BLaER1 treated with 17β-estradiol and CSF1 and Interleukin-3, amounts not matched to agents 10 nM and 100 nM (cell line): ENCODE data around the gene LMBR1L.
A peak's percentile ranks its signal among the peaks of the same experiment; 100 is the strongest.

Source experiments
- H3K27ac ChIP-seq, 11 experiments: shearing (Covaris generic); formaldehyde crosslinking; 2 replicates each; pipeline ENCODE4 v1.8.1; 2022
- H3K27me3 ChIP-seq, 11 experiments: shearing (Covaris generic); formaldehyde crosslinking; 2 replicates each; pipeline ENCODE4 v1.8.1; 2022
- H3K36me3 ChIP-seq, 11 experiments: shearing (Covaris generic); formaldehyde crosslinking; 2 replicates each; pipeline ENCODE4 v1.8.1; 2022
- H3K4me1 ChIP-seq, 10 experiments: shearing (Covaris generic); formaldehyde crosslinking; 2 replicates each; pipeline ENCODE4 v1.8.1; 2022
- H3K4me2 ChIP-seq, 11 experiments: shearing (Covaris generic); formaldehyde crosslinking; 2 replicates each; pipeline ENCODE4 v1.8.1; 2022
- H3K4me3 ChIP-seq, 10 experiments: shearing (Covaris generic); formaldehyde crosslinking; 2 replicates each; pipeline ENCODE4 v1.8.1; 2022
- H3K9ac ChIP-seq, 11 experiments: shearing (Covaris generic); formaldehyde crosslinking; 2 replicates each; pipeline ENCODE4 v1.8.1; 2022
- H3K9me3 ChIP-seq, 11 experiments: shearing (Covaris generic); formaldehyde crosslinking; replicated peaks in 1 of 11; 2 replicates each; pipeline ENCODE4 v1.8.1; 2022
- H4K20me1 ChIP-seq, 11 experiments: shearing (Covaris generic); formaldehyde crosslinking; 2 replicates each; pipeline ENCODE4 v1.8.1; 2022
- Cebpa-rat ChIP-seq, 11 experiments: shearing (Covaris generic); IDR thresholded peaks; 2 replicates each; pipeline ENCODE4 v1.8.1; 2022

Gene LMBR1L

DNA sequence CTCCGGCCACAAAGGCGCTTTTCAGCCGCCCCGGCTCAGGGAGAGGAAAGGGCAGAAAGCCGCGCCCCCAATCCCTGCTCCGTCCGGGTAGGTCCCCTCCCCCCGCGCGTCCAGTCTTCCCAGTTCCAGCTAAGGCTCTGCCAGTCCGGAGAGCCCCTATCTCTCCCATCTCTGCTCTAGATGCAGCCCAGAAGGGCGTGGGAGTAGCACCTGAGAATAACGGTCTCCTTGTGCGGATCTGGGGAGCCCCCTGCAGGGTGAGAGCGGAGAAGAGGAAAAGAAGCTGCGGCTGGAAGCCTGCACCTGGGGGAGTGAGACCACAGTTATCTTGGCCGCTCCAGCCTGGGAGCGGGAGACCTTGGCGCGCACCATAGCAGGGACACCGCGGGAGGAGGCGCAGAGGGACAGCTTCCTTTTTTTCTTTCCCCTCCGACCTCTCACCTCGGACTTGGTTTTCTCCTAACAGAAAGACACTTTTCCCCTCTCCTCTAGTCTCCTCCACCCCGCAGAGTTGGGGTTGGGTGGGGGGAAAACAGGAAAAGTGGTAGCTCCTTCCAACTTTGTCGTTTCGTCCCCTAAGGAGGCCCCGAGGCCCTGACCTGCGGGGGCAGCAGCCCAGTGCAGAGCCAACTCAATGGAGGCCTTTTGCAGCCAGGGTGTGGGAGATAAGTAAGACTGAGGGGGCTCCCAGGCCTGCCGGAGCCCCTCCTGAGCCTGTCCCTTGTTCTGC, 18.4 kb downstream of the LMBR1L start:
- Histone ChIP-seq H3K27ac (no peak overlapping the region), H3K27me3 (peaks cover 88 to 94% (median 90%) of the 10 kb centered on the region in 11 experiments), H3K4me1 (peaks cover 45 to 73% (median 60%) of the 10 kb centered on the region in 10 experiments), H3K4me3 (peak overlapping the region; percentile 39 to 67 (median 48)), H3K9me3 (no peaks in the 10 kb centered on the region), H3K4me2 (peak overlapping the region; percentile 79 to 100 (median 93)), H3K9ac (peak overlapping the region in 5 of 11 experiments; percentile 15 to 50 (median 28); a peak in 6 of 22 replicates), H3K36me3 (peaks cover 15 to 22% (median 19%) of the 10 kb centered on the region in 11 experiments), H4K20me1 (peaks cover 14 to 88% (median 83%) of the 10 kb centered on the region in 11 experiments; a peak in 20 of 22 replicates)
- no peak for TF ChIP-seq Cebpa-rat (IDR thresholded peaks at IDR 0.05)

DNA sequence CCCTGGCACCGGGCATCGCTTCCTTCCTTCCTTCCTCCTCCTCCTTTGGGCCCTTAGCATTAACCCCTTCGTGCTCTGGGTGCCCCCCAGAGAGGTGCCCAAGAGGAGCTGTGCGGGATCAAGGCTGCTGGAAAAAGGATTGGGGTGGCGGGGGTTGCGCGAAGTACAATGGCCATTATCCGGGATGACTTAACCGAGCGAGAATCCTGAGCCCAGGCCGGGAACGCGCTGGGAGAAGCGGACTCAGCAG, 18.9 kb downstream of the LMBR1L start:
- peak overlapping the region in 5 of 11 experiments; percentile 15 to 50 (median 28); a peak in 5 of 22 replicates for H3K9ac ChIP-seq
- peak overlapping the region; percentile 39 to 67 (median 48) for H3K4me3 ChIP-seq
- H3K27me3 ChIP-seq, result peaks cover 85 to 89% (median 85%) of the 10 kb centered on the region in 11 experiments
- no peak for TF ChIP-seq Cebpa-rat (IDR thresholded peaks at IDR 0.05)
- H3K4me1 ChIP-seq, result peaks cover 45 to 73% (median 60%) of the 10 kb centered on the region in 10 experiments
- peaks cover 9 to 83% (median 78%) of the 10 kb centered on the region in 11 experiments; a peak in 20 of 22 replicates for H4K20me1 ChIP-seq
- peaks cover 10 to 17% (median 14%) of the 10 kb centered on the region in 11 experiments for H3K36me3 ChIP-seq
- no peaks in the 10 kb centered on the region for H3K9me3 ChIP-seq
- H3K4me2 ChIP-seq, result peak overlapping the region; percentile 79 to 100 (median 93)
- no peak overlapping the region for H3K27ac ChIP-seq

- Histone ChIP-seq H3K27ac (no peak overlapping the region), H3K27me3 (peaks cover 80 to 85% (median 80%) of the 10 kb centered on the region in 11 experiments), H3K9ac (peak overlapping the region in 2 of 11 experiments; percentile 28 to 50; a peak in 1 of 22 replicates), H3K9me3 (no peaks in the 10 kb centered on the region), H4K20me1 (peaks cover 6 to 78% (median 73%) of the 10 kb centered on the region in 11 experiments; a peak in 20 of 22 replicates), H3K4me1 (peaks cover 45 to 73% (median 60%) of the 10 kb centered on the region in 10 experiments), H3K4me3 (peak overlapping the region; percentile 39 to 67 (median 48)), H3K36me3 (peaks cover 5 to 12% (median 9%) of the 10 kb centered on the region in 11 experiments), H3K4me2 (peak overlapping the region; percentile 93 to 100 (median 97))
- no peak for TF ChIP-seq Cebpa-rat (IDR thresholded peaks at IDR 0.05)
Measured at GRCh38 chr12:49091056-49091835, 19.4 kb downstream of the LMBR1L start.

DNA sequence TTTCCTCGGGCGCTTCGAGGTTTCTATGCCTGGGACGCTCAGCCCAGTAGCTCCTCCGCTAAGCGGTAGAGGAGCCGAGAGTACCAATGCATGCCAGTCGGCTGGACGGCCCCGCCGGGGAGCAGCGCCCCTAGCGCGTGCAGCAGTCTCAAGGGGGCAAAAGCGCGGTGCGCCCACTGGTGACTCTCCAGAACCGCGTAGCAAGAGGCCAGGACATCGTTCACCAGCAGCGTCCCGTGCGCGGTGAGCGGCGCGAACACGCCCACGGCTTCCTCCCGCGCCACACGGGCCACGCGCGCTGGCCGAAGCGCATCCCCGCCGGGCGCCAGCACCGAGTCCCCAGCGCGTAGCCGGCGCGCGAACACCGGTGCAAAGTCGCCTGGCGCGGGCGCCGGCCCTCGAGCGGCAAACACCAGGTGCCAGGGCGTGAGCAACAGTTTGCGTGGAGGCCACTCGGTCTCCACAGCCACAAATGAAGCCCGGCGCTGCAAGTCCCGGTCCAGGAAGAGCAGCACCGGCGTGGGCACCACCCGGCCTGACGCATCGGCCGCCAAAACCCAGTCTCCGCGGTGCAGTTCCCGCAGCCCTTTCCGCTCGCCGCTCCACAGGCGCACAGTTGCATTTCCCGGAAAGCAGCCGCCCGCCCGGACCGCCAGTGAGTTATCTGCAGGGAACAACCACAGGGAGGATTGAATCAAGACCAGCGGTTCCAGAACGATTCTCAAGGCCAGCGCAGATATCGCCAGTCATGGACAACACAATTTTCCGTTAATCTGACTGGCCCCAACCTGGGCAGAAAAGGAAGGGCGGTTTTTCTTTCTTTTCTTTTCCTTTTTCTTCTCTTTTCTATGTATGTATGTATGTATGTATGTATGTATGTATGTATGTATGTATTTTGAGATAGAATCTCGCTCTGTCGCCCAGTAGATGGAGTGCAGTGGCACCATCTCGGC, 20.6 kb downstream of the LMBR1L start:
- Histone ChIP-seq H3K4me2 (peak overlapping the region; percentile 93 to 100 (median 97)), H3K4me3 (peak overlapping the region; percentile 49 to 72 (median 59)), H3K4me1 (peaks cover 45 to 73% (median 59%) of the 10 kb centered on the region in 10 experiments), H3K9ac (peak overlapping the region in 10 of 11 experiments; percentile 12 to 59 (median 38); a peak in 13 of 22 replicates), H4K20me1 (peaks cover 0 to 67% (median 64%) of the 10 kb centered on the region in 11 experiments; a peak in 20 of 22 replicates), H3K36me3 (peaks cover 0 to under 1% (median 0%) of the 10 kb centered on the region in 11 experiments; a peak in 1 of 22 replicates), H3K27me3 (peaks cover 68 to 74% (median 69%) of the 10 kb centered on the region in 11 experiments), H3K9me3 (no peaks in the 10 kb centered on the region), H3K27ac (peak overlapping the region in 1 of 11 experiments; percentile 17; a peak in 1 of 22 replicates)
- no peak for TF ChIP-seq Cebpa-rat (IDR thresholded peaks at IDR 0.05)

GRCh38 chr12:49088932-49089330, 21.7 kb downstream of the LMBR1L start:
- Histone ChIP-seq H3K36me3 (no peaks in the 10 kb centered on the region), H3K4me1 (peaks cover 38 to 62% (median 50%) of the 10 kb centered on the region in 10 experiments), H3K4me2 (peak overlapping the region in 9 of 11 experiments; percentile 16 to 100 (median 82); a peak in 13 of 22 replicates), H3K9me3 (peaks cover 0 to 6% (median 0%) of the 10 kb centered on the region in 11 experiments; a peak in 3 of 22 replicates), H4K20me1 (peaks cover 0 to 56% (median 53%) of the 10 kb centered on the region in 11 experiments; a peak in 18 of 22 replicates), H3K27ac (no peak overlapping the region), H3K27me3 (peaks cover 56 to 62% (median 57%) of the 10 kb centered on the region in 11 experiments), H3K9ac (no peak overlapping the region), H3K4me3 (no peak overlapping the region; a peak in 1 of 20 replicates)
- no peak for TF ChIP-seq Cebpa-rat (IDR thresholded peaks at IDR 0.05)

DNA sequence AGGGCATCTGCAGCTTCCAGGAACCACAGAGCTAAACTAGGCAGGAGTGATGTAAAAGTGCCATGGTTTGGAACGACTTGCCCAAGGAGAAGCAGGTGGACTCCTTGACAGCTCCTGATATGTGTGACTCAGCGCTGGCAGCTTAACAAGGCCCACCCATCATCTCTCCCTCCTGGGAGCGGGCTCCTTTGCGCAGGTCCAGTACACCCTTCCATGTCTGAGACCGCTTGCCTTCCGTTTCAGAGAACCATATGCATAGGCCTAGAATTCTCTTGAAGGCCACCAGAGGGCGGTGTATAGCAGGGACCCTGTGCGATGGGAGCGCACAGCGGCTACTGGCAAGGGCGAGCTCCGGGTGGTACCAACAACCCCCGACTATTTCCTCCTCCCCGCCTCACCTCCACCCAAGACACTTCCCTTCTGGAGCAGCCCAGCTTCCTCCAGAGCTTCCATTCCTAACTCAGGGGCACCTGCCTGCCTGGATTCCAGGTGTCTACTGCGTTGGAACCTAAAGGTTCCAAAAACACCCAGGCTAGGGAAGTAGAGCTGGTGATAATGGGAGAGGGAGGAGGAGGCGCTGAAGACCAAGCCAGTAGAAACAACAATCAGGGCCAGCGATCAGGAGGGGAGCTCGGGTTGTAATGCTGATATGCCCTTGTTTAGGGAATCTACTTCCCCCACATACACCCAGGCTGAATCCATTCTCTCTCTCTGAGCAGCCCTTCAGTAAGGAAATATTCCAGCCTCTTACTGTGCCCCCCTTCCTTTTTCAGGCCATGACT, 22.3 kb downstream of the LMBR1L start:
- no peaks in the 10 kb centered on the region for H3K36me3 ChIP-seq
- peaks cover 50 to 56% (median 51%) of the 10 kb centered on the region in 11 experiments for H3K27me3 ChIP-seq
- H3K4me3 ChIP-seq, result peak overlapping the region in 2 of 10 experiments; percentile 36 to 41; a peak in 4 of 20 replicates
- H3K4me1 ChIP-seq, result peaks cover 35 to 56% (median 48%) of the 10 kb centered on the region in 10 experiments
- H3K9me3 ChIP-seq, result peaks cover 0 to 6% (median 0%) of the 10 kb centered on the region in 11 experiments; a peak in 3 of 22 replicates
- no peak overlapping the region for H3K27ac ChIP-seq
- H3K4me2 ChIP-seq, result peak overlapping the region; percentile 16 to 100 (median 79); a peak in 21 of 22 replicates
- no peak for TF ChIP-seq Cebpa-rat (IDR thresholded peaks at IDR 0.05)
- peaks cover 0 to 50% (median 47%) of the 10 kb centered on the region in 11 experiments; a peak in 18 of 22 replicates for H4K20me1 ChIP-seq
- H3K9ac ChIP-seq, result no peak overlapping the region; a peak in 1 of 22 replicates

DNA sequence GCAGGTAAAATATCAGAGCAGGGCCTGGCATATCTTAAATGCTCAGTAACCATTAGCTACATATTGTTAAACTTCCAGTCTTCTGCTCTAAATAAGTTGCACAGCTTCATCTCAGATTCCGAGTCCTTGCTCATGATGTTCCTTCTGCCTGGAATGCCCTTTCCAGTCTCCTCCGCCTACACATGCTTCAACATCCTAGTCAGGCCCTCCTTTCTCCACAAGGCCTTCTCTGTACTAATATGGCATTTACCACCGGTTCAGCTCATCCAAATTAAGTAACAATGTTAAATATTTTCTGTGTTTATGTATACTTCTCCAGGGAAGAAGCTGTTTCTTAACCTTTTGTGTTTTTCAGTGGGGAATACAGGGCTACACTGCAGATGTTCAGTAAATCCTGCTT, 24.5 kb downstream of the LMBR1L start:
- H3K4me2 ChIP-seq, result no peak overlapping the region
- peaks cover 28 to 34% (median 29%) of the 10 kb centered on the region in 11 experiments for H3K27me3 ChIP-seq
- peak overlapping the region in 1 of 11 experiments; percentile 42; a peak in 2 of 22 replicates for H3K9ac ChIP-seq
- H4K20me1 ChIP-seq, result peaks cover 0 to 28% (median 26%) of the 10 kb centered on the region in 11 experiments; a peak in 16 of 22 replicates
- no peaks in the 10 kb centered on the region for H3K36me3 ChIP-seq
- H3K9me3 ChIP-seq, result peaks cover 0 to 6% (median 0%) of the 10 kb centered on the region in 11 experiments; a peak in 3 of 22 replicates
- H3K4me3 ChIP-seq, result no peak overlapping the region
- no peak overlapping the region for H3K27ac ChIP-seq
- peaks cover 17 to 37% (median 31%) of the 10 kb centered on the region in 10 experiments for H3K4me1 ChIP-seq
- no peak for TF ChIP-seq Cebpa-rat (IDR thresholded peaks at IDR 0.05)
